OCI-LY3 (cell line): ENCODE measurements around the gene DDX24.

Experiments used
- CTCF ChIP-seq: fragments of 200-600, 300-600 bp; sonication (generic); IDR thresholded peaks from 2 replicates; pipeline ENCODE4 v1.5.1; 2014; ENCODE audit warnings: antibody characterized with exemption, low read length, low read depth
- EZH2phosphoT487 ChIP-seq: fragments of 200-600 bp; shearing (Covaris generic); IDR thresholded peaks from 2 replicates; pipeline ENCODE4 v1.6.1; 2018; ENCODE audit warnings: antibody characterized with exemption, mixed run types, low read depth

- TF ChIP-seq EZH2phosphoT487 (no peak), CTCF (no peak)
Measured at GRCh38 chr14:94115631-94116030, 34.6 kb upstream of the DDX24 start.
